GM18505 (cell line): ENCODE measurements around the gene MDK.

Source experiments
- ATAC-seq: cut with Tn5 transposase; IDR thresholded peaks from one replicate; pipeline ENCODE4 v1.9.1; 2021; ENCODE audit not compliant: unreplicated experiment
- POLR2A ChIP-seq: IDR thresholded peaks from 4 replicates; pipeline ENCODE4 v1.6.1; 2011; ENCODE audit warnings: borderline replicate concordance; ENCODE audit not compliant: insufficient read depth, insufficient read length; ENCODE audit errors: extremely low read depth

MDK gene

GRCh38 chr11:46352063-46352841, 29.2 kb upstream of the MDK start:
- no peak for ATAC-seq
- TF ChIP-seq POLR2A: no peak

- no peak for TF ChIP-seq POLR2A
- no peak for ATAC-seq
Measured at GRCh38 chr11:46353698-46354097, 27.8 kb upstream of the MDK start.

- no peak for TF ChIP-seq POLR2A
- ATAC-seq: no peak
Measured at GRCh38 chr11:46356924-46357482, 24.5 kb upstream of the MDK start.

- TF ChIP-seq POLR2A: no peak
- ATAC-seq: no peak
Measured at GRCh38 chr11:46357483-46357936, 24.0 kb upstream of the MDK start.

- TF ChIP-seq POLR2A: no peak
- no peak for ATAC-seq
Measured at GRCh38 chr11:46359953-46360352, 21.5 kb upstream of the MDK start.

- no peak for ATAC-seq
- TF ChIP-seq POLR2A: no peak
Measured at GRCh38 chr11:46360878-46361277, 20.6 kb upstream of the MDK start.

- peak; percentile 76 for TF ChIP-seq POLR2A
- ATAC-seq: peak; percentile 91
Measured at GRCh38 chr11:46361283-46362155, 19.9 kb upstream of the MDK start.

- no peak for ATAC-seq
- TF ChIP-seq POLR2A: no peak
Measured at GRCh38 chr11:46362156-46363030, 19.1 kb upstream of the MDK start.

GRCh38 chr11:46363031-46363407, 18.4 kb upstream of the MDK start:
- no peak for ATAC-seq
- TF ChIP-seq POLR2A: no peak

GRCh38 chr11:46363455-46364005, 17.9 kb upstream of the MDK start:
- no peak for TF ChIP-seq POLR2A
- no peak for ATAC-seq

GRCh38 chr11:46364056-46364455, 17.4 kb upstream of the MDK start:
- TF ChIP-seq POLR2A: no peak
- ATAC-seq: no peak

- TF ChIP-seq POLR2A: no peak
- no peak for ATAC-seq
Measured at GRCh38 chr11:46364791-46365190, 16.7 kb upstream of the MDK start.
